Endodermal cell (in vitro differentiated cells): ENCODE results near the gene ANKRD39. TPM values are rescaled to one million over a fixed set of nuclear protein-coding genes. Genes with fewer than 3 reads are reported as not detected.

Experiments
- DNase-seq: peaks from one replicate; pipeline ENCODE4 v3.0.0-alpha.2; 2017
- H3K27ac ChIP-seq: 2 replicates; pipeline ENCODE4 v1.5.1; 2013; ENCODE audit warnings: mild to moderate bottlenecking, low read depth, low read length, moderate library complexity
- H3K27me3 ChIP-seq: 2 replicates; pipeline ENCODE4 v1.6.1; 2013; ENCODE audit warnings: mild to moderate bottlenecking, low read length, moderate library complexity; ENCODE audit not compliant: insufficient read depth, control insufficient read depth, poor library complexity, severe bottlenecking
- H3K36me3 ChIP-seq: 2 replicates; pipeline ENCODE4 v1.7.0; 2013; ENCODE audit warnings: mild to moderate bottlenecking, low read length, moderate library complexity; ENCODE audit not compliant: control insufficient read depth, insufficient read depth
- H3K4me1 ChIP-seq: one replicate; pipeline ENCODE4 v1.7.0; 2013; ENCODE audit warnings: low read length; ENCODE audit not compliant: control insufficient read depth, insufficient read depth
- H3K4me3 ChIP-seq: 2 replicates; pipeline ENCODE4 v1.5.1; 2013; ENCODE audit warnings: mild to moderate bottlenecking, low read length, moderate library complexity
- H3K9ac ChIP-seq: 2 replicates; pipeline ENCODE4 v1.6.1; 2013; ENCODE audit warnings: mild to moderate bottlenecking, low read length, moderate library complexity; ENCODE audit not compliant: poor library complexity, severe bottlenecking; ENCODE audit errors: extremely low read depth
- H3K9me3 ChIP-seq: 2 replicates; pipeline ENCODE4 v1.6.1; 2013; ENCODE audit warnings: mild to moderate bottlenecking, low read length, moderate library complexity; ENCODE audit not compliant: control insufficient read depth
- H3K27ac Mint-ChIP-seq: 2 replicates; pipeline ENCODE4 v1.8.0; 2020; ENCODE audit warnings: mixed read lengths
- H3K27me3 Mint-ChIP-seq: 2 replicates; pipeline ENCODE4 v1.8.0; 2021; ENCODE audit warnings: mild to moderate bottlenecking, mixed read lengths; ENCODE audit not compliant: insufficient read depth
- H3K36me3 Mint-ChIP-seq: 2 replicates; pipeline ENCODE4 v1.8.0; 2020; ENCODE audit warnings: low read depth, mixed read lengths
- H3K4me1 Mint-ChIP-seq: 2 replicates; pipeline ENCODE4 v1.8.0; 2020; ENCODE audit warnings: mixed read lengths
- H3K4me3 Mint-ChIP-seq: 2 replicates; pipeline ENCODE4 v1.8.0; 2020; ENCODE audit warnings: mild to moderate bottlenecking, moderate library complexity, mixed read lengths
- H3K9me3 Mint-ChIP-seq: 2 replicates; pipeline ENCODE4 v1.8.0; 2020; ENCODE audit warnings: mild to moderate bottlenecking, mixed read lengths
- WGBS, 2 experiments: methylation state at CpG; one replicate each; pipeline versions ENCODE4 v1.1.5 to v1.1.7; 2013; ENCODE audit warnings: missing lambda C conversion rate in 2 of 2, mixed read lengths in 1 of 2; ENCODE audit not compliant: insufficient coverage in 1 of 2, insufficient read length in 1 of 2; 5-methylcytosine and 5-hydroxymethylcytosine counted together
- total RNA-seq, 2 donors: library from RNA; stranded (reverse); fragmentation: NEBNext Ultra II Directional in 1 of 2; extraction: Animal tissue kit (Norgen Biotek cat#: 25700) in 1 of 2; gene quantifications; 2 replicates in 1 of 2; 3 replicates in 1 of 2; pipeline ENCODE4 v1.2.1, GENCODE V29; 2021
- TF ChIP-seq, protein P1 (sequence below): fragments of 200-600 bp; sonication (generic); conservative IDR thresholded peaks from 2 replicates; pipeline ENCODE4 v1.5.0; 2021; ENCODE audit warnings: antibody characterized with exemption, mild to moderate bottlenecking

ANKRD39 gene
- total RNA-seq, 2 donors from 2014 or later = 14.6 to 16.7 TPM

DNA sequence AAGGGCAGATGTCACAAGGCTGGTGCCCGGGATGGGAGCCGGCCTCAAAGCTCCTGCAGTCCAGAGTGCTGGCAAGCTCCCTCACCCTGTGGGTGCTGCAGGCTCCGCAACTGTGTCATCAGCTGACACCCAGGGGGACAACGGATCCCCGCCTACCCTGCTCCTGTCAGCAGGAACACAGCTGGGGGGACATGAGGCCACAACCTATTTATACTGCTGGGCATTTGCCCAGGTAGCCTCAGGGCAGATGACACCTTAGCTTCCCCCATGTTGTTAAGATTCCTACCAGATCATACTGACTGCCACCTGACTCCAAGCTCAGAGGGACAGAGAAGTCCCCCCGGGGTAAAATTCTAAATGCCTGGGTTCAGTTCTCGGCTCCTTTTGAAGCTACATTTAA, 15.2 kb downstream of the ANKRD39 start:
- TF ChIP-seq, protein P1, sequence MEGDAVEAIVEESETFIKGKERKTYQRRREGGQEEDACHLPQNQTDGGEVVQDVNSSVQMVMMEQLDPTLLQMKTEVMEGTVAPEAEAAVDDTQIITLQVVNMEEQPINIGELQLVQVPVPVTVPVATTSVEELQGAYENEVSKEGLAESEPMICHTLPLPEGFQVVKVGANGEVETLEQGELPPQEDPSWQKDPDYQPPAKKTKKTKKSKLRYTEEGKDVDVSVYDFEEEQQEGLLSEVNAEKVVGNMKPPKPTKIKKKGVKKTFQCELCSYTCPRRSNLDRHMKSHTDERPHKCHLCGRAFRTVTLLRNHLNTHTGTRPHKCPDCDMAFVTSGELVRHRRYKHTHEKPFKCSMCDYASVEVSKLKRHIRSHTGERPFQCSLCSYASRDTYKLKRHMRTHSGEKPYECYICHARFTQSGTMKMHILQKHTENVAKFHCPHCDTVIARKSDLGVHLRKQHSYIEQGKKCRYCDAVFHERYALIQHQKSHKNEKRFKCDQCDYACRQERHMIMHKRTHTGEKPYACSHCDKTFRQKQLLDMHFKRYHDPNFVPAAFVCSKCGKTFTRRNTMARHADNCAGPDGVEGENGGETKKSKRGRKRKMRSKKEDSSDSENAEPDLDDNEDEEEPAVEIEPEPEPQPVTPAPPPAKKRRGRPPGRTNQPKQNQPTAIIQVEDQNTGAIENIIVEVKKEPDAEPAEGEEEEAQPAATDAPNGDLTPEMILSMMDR = no peak
- H3K4me3 Mint-ChIP-seq = no peak overlapping the region

GRCh38 chr2:96841701-96842495, 15.9 kb downstream of the ANKRD39 start:
- Mint-ChIP-seq H3K36me3 (peaks cover 10% of the 10 kb centered on the region), H3K4me3 (no peak overlapping the region), H3K27me3 (no peaks in the 10 kb centered on the region), H3K4me1 (peaks cover 2% of the 10 kb centered on the region), H3K27ac (no peak overlapping the region), H3K9me3 (no peaks in the 10 kb centered on the region)
- no peaks in the 10 kb centered on the region for H3K27me3 ChIP-seq
- H3K36me3 ChIP-seq = peaks cover 1% of the 10 kb centered on the region
- H3K9me3 ChIP-seq = no peaks in the 10 kb centered on the region
- no peak for DNase-seq
- 90 to 97% methylated on average over 6 to 16 of the region's 16 CpGs for WGBS, 2 experiments
- TF ChIP-seq, protein P1 = no peak
- H3K4me3 ChIP-seq = no peak overlapping the region
- H3K9ac ChIP-seq = no peak overlapping the region
- H3K27ac ChIP-seq = no peak overlapping the region
- no peaks in the 10 kb centered on the region for H3K4me1 ChIP-seq

More for the DNA sequence above, 15.2 kb downstream of the ANKRD39 start:
- Histone ChIP-seq H3K27ac (no peak overlapping the region), H3K9ac (no peak overlapping the region), H3K36me3 (peaks cover 7% of the 10 kb centered on the region), H3K9me3 (no peaks in the 10 kb centered on the region), H3K27me3 (no peaks in the 10 kb centered on the region), H3K4me1 (no peaks in the 10 kb centered on the region), H3K4me3 (no peak overlapping the region)
- Mint-ChIP-seq H3K27me3 (no peaks in the 10 kb centered on the region), H3K27ac (no peak overlapping the region), H3K9me3 (no peaks in the 10 kb centered on the region), H3K4me1 (peaks cover 2% of the 10 kb centered on the region), H3K36me3 (peaks cover 11% of the 10 kb centered on the region)
- WGBS, 2 experiments = 93 to 100% methylated on average over 5 to 7 of the region's 7 CpGs
- DNase-seq = no peak

- Mint-ChIP-seq H3K27ac (no peak overlapping the region), H3K9me3 (no peaks in the 10 kb centered on the region), H3K27me3 (no peaks in the 10 kb centered on the region), H3K4me1 (peaks cover 2% of the 10 kb centered on the region), H3K36me3 (peaks cover 11% of the 10 kb centered on the region), H3K4me3 (no peak overlapping the region)
- Histone ChIP-seq H3K4me1 (no peaks in the 10 kb centered on the region), H3K9ac (no peak overlapping the region), H3K9me3 (no peaks in the 10 kb centered on the region), H3K4me3 (no peak overlapping the region), H3K27me3 (no peaks in the 10 kb centered on the region), H3K27ac (no peak overlapping the region), H3K36me3 (peaks cover 5% of the 10 kb centered on the region)
- TF ChIP-seq, protein P1 = no peak
- WGBS, 2 experiments = 93 to 97% methylated on average over 27 to 37 of the region's 37 CpGs
- peak; percentile 54 for DNase-seq
Observed at GRCh38 chr2:96839875-96840850, 17.7 kb downstream of the ANKRD39 start.
